ENCODE data around the gene SOD2.

The SOD2 gene

DNA sequence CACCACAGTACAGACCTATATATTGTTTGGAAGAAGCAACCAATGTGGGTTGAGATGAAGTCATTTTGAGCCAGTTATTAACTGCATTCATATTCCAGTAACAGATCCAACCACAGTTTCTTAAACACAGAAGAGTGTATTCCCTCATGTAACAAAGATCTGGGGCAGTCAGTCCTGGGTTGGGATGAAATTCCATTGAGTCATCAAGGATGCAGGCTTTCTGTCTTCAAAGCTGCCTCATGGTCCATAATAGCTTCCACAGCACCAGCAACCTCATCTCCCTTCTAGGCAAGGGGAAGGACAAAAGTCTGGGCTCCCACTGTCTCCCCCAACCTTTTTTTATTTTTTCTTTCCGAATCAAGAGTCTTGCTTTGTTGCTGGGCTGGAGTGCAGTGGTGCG, 2.9 kb upstream of the SOD2 start:
- Histone ChIP-seq H3K9me3 (ENCODE audit: control insufficient read depth, insufficient read depth, low read depth, low read length) (no peaks in the 10 kb centered on the region), H3K36me3 (ENCODE audit: control insufficient read depth in 2 of 2, insufficient read depth in 1 of 2, low read length in 2 of 2) (peaks cover 0 to 6% of the 10 kb centered on the region in 2 experiments; a peak in 1 of 3 replicates), H3K27ac (ENCODE audit: extremely low read depth, low read depth, low read length) (no peak overlapping the region), H3K4me3 (ENCODE audit: low read depth, low read length) (no peak overlapping the region), H3K4me1 (ENCODE audit: control insufficient read depth, insufficient read depth, low read length) (peaks cover 2% of the 10 kb centered on the region; the same call in 1 of the 2 replicates)
- ChIA-PET CTCF (interaction anchor here (1.0 to 3.2 kb wide), 2 partner anchors 24 to 42 kb away, joined by 4 to 11 read pairs; no protein-coding TSS in a partner anchor), POLR2A (interaction anchor here (1.3 to 4.5 kb wide), 2 partner anchors 94 kb away, joined by 3 to 32 read pairs; partner anchors contain the start of genes MRPL18 and TCP1)
- no peak for TF ChIP-seq ZNF221 (tag by site-specific recombination; IDR thresholded peaks at IDR 0.05; ENCODE audit: borderline replicate concordance)
- TF ChIP-seq, protein P1, sequence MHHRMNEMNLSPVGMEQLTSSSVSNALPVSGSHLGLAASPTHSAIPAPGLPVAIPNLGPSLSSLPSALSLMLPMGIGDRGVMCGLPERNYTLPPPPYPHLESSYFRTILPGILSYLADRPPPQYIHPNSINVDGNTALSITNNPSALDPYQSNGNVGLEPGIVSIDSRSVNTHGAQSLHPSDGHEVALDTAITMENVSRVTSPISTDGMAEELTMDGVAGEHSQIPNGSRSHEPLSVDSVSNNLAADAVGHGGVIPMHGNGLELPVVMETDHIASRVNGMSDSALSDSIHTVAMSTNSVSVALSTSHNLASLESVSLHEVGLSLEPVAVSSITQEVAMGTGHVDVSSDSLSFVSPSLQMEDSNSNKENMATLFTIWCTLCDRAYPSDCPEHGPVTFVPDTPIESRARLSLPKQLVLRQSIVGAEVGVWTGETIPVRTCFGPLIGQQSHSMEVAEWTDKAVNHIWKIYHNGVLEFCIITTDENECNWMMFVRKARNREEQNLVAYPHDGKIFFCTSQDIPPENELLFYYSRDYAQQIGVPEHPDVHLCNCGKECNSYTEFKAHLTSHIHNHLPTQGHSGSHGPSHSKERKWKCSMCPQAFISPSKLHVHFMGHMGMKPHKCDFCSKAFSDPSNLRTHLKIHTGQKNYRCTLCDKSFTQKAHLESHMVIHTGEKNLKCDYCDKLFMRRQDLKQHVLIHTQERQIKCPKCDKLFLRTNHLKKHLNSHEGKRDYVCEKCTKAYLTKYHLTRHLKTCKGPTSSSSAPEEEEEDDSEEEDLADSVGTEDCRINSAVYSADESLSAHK (tag by site-specific recombination; IDR thresholded peaks at IDR 0.05), result no peak
- no peak for TF ChIP-seq ZBTB11 (tag by site-specific recombination; conservative IDR thresholded peaks at IDR 0.05; ENCODE audit: low read depth)
- TF ChIP-seq ZNF311 (tag by site-specific recombination; IDR thresholded peaks at IDR 0.05; ENCODE audit: borderline replicate concordance), result no peak
- no peak for TF ChIP-seq ZBTB21 (tag by site-specific recombination; IDR thresholded peaks at IDR 0.05)
- no peak for TF ChIP-seq ZBTB8A (tag by site-specific recombination; IDR thresholded peaks at IDR 0.05)
- no peak for TF ChIP-seq SCRT1 (tag by site-specific recombination; IDR thresholded peaks at IDR 0.05; ENCODE audit: borderline replicate concordance)
- TF ChIP-seq REST (tag by site-specific recombination; IDR thresholded peaks at IDR 0.05), result no peak
- TF ChIP-seq ZNF37A (tag by site-specific recombination; IDR thresholded peaks at IDR 0.05), result no peak
- no peak for TF ChIP-seq ZNF140 (tag by site-specific recombination; IDR thresholded peaks at IDR 0.05)
- no peak for TF ChIP-seq INSM2 (tag by site-specific recombination; IDR thresholded peaks at IDR 0.05)
- TF ChIP-seq EGR2 (tag by site-specific recombination; IDR thresholded peaks at IDR 0.05; ENCODE audit: low read depth), result no peak
